Activated naive CD4-positive, alpha-beta T cell treated with Interleukin-2 at 50 U/mL for 16 hours (primary cell): ENCODE data around the gene UBE2U.
"Not testable (repeated sequence)": the region's sequence is repeated elsewhere in the genome, so short reads cannot be mapped to it uniquely, and the experiment has no call there.

Experiments used
- DNase-seq: peaks from one replicate; pipeline ENCODE4 v3.0.0-alpha.2; 2020

Gene UBE2U

GRCh38 chr1:64194168-64195080 is 9.0 kb upstream of the UBE2U start:
- no peak for DNase-seq

- no peak for DNase-seq
Measured at GRCh38 chr1:64195081-64195395, 8.4 kb upstream of the UBE2U start.

GRCh38 chr1:64196074-64196870 is 7.2 kb upstream of the UBE2U start:
- DNase-seq, result no peak

- DNase-seq, result no peak
Measured at GRCh38 chr1:64197076-64197475, 6.3 kb upstream of the UBE2U start.

- no peak for DNase-seq
Measured at GRCh38 chr1:64199154-64199553, 4.3 kb upstream of the UBE2U start.

- DNase-seq, result no peak
Measured at GRCh38 chr1:64200064-64200463, 3.4 kb upstream of the UBE2U start.

- no peak for DNase-seq
Measured at GRCh38 chr1:64209221-64209620, 5.8 kb downstream of the UBE2U start.

- no peak for DNase-seq
Measured at GRCh38 chr1:64212031-64212430, 8.6 kb downstream of the UBE2U start.

- DNase-seq, result no peak
Measured at GRCh38 chr1:64215576-64215975, 12.2 kb downstream of the UBE2U start.

GRCh38 chr1:64220241-64220640 is 16.8 kb downstream of the UBE2U start:
- no peak for DNase-seq

- DNase-seq, result no peak
Measured at GRCh38 chr1:64223329-64224151, 20.1 kb downstream of the UBE2U start.

GRCh38 chr1:64224236-64224635 is 20.8 kb downstream of the UBE2U start:
- not testable (repeated sequence) for DNase-seq

- DNase-seq, result no peak
Measured at GRCh38 chr1:64228167-64228957, 24.9 kb downstream of the UBE2U start.

- DNase-seq, result no peak
Measured at GRCh38 chr1:64229307-64229706, 25.9 kb downstream of the UBE2U start.

- DNase-seq, result no peak
Measured at GRCh38 chr1:64231153-64231552, 27.7 kb downstream of the UBE2U start.

- no peak for DNase-seq
Measured at GRCh38 chr1:64231654-64232053, 28.2 kb downstream of the UBE2U start.

- no peak for DNase-seq
Measured at GRCh38 chr1:64234714-64235113, 31.3 kb downstream of the UBE2U start.

- no peak for DNase-seq
Measured at GRCh38 chr1:64235181-64235580, 31.8 kb downstream of the UBE2U start.

- no peak for DNase-seq
Measured at GRCh38 chr1:64235910-64236309, 32.5 kb downstream of the UBE2U start.

- DNase-seq, result no peak
Measured at GRCh38 chr1:64236541-64236954, 33.1 kb downstream of the UBE2U start.

GRCh38 chr1:64239519-64239918 is 36.1 kb downstream of the UBE2U start:
- not testable (repeated sequence) for DNase-seq

- DNase-seq, result no peak
Measured at GRCh38 chr1:64240206-64240605, 36.8 kb downstream of the UBE2U start.
